ENCODE measurements around the gene KCP. TPM values are rescaled to one million over a fixed set of nuclear protein-coding genes. Genes with fewer than 3 reads are reported as not detected.

Gene KCP
- total RNA-seq, 6 experiments from 2014 or later, result 0.10 to 0.22 (median 0.12) TPM; not detected in 2

DNA sequence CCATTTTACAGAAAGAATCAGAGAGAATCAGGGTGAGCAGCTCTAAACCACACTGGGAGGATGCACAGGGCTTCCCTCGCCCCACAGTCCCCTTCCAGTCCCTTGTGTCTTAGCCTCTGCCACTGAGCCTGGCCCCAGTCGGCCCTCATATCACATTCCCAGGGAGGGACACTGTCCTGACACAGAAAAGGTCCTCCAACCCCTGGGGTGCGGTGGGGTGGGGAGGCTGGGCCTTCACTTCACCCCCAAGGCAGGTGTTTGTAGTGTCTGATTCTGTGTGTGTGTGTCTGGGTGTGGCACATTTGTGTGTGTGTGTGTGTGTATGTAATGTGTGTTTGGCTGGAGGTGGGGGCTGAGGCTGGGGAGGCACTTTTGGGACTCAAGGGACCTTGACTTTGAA is 1.8 kb upstream of the KCP start:
- DNase-seq (no peak), ATAC-seq (no peak)
- Histone ChIP-seq H3K4me3 (no peak overlapping the region), H3K27me3 (no peaks in the 10 kb centered on the region), H3K4me1 (peaks cover 0 to 4% (median 0%) of the 10 kb centered on the region in 4 donors), H3K9me3 (no peaks in the 10 kb centered on the region), H3K36me3 (no peaks in the 10 kb centered on the region), H3K27ac (no peak overlapping the region)
- intact Hi-C loops (cut with DNase I), result loop anchor here in 1 of 2 donors (5.0 kb wide), 1 partner anchor 180 kb away; no protein-coding TSS in a partner anchor
- WGBS (ENCODE audit: insufficient coverage, low coverage, low lambda C conversion rate, missing lambda C conversion rate), result 33% methylated on average over 1 of the region's 3 CpGs
- no peak for TF ChIP-seq POLR2A (IDR thresholded peaks at IDR 0.05)
- TF ChIP-seq, protein P1, sequence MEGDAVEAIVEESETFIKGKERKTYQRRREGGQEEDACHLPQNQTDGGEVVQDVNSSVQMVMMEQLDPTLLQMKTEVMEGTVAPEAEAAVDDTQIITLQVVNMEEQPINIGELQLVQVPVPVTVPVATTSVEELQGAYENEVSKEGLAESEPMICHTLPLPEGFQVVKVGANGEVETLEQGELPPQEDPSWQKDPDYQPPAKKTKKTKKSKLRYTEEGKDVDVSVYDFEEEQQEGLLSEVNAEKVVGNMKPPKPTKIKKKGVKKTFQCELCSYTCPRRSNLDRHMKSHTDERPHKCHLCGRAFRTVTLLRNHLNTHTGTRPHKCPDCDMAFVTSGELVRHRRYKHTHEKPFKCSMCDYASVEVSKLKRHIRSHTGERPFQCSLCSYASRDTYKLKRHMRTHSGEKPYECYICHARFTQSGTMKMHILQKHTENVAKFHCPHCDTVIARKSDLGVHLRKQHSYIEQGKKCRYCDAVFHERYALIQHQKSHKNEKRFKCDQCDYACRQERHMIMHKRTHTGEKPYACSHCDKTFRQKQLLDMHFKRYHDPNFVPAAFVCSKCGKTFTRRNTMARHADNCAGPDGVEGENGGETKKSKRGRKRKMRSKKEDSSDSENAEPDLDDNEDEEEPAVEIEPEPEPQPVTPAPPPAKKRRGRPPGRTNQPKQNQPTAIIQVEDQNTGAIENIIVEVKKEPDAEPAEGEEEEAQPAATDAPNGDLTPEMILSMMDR (IDR thresholded peaks at IDR 0.05), result no peak

GRCh38 chr7:128911423-128912031 is 1.0 kb upstream of the KCP start:
- 55% methylated on average over 2 of the region's 8 CpGs for WGBS (ENCODE audit: insufficient coverage, low coverage, low lambda C conversion rate, missing lambda C conversion rate)
- peak in 1 of 4 donors; percentile 5 for ATAC-seq
- Histone ChIP-seq H3K9me3 (no peaks in the 10 kb centered on the region), H3K4me1 (peaks cover 0 to 4% (median 0%) of the 10 kb centered on the region in 4 donors), H3K4me3 (no peak overlapping the region), H3K27ac (no peak overlapping the region), H3K27me3 (no peaks in the 10 kb centered on the region), H3K36me3 (no peaks in the 10 kb centered on the region)
- no peak for DNase-seq
- TF ChIP-seq, protein P1 (IDR thresholded peaks at IDR 0.05), result no peak
- no peak for TF ChIP-seq POLR2A (IDR thresholded peaks at IDR 0.05)
- intact Hi-C loops (cut with DNase I), result loop anchor here in 1 of 2 donors (5.0 kb wide), 1 partner anchor 181 kb away; no protein-coding TSS in a partner anchor

DNA sequence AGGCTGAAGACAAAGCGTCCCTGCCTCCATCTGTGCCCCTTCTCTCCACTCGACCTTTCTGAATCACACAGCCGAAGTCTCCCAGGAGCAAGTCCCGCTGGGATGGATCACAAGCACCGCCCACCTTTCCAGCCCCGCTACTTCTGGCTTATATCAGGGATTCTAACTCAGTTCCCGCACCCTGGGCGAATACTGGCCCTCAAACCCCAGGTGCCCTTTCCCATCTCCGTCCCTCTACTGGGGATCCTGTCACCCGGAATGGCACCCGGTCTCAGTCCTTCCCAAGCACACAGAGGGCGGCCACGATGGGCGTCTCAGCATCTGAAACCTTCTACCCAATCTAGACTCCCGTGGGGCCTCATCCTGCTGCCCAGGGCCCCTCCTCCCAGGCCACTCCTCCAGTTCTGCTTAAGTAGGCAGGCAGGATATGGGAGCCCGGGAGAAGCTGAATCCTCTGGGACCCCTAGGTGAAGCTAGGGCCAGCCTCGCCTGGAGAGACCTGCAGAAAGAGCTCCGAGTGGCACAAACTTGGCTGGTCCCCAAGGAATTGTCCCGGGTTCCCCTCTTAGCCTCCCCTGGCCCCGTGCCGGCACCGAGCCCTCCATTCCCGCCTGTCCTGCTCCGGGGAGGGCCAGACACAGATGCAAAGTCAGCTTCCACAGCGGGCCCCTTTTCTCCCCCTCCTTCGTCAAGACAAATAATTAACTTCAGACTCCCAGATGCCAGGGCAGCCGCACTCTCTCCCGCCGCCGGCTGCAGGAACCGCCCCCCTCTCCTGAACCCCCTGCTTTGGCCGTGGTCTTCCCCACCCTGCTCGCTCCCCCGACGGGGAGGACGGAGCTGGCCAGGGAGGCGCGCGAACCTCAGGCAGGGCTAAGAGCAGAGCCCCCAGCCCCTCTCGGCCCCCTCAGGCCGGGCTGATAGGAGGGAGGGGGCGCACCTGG is 612 bp downstream of the KCP start:
- Histone ChIP-seq H3K36me3 (no peaks in the 10 kb centered on the region), H3K27me3 (no peaks in the 10 kb centered on the region), H3K9me3 (no peaks in the 10 kb centered on the region), H3K4me1 (peaks cover 0 to 4% (median 0%) of the 10 kb centered on the region in 4 donors), H3K4me3 (peak overlapping the region in 1 of 3 donors; percentile 9), H3K27ac (no peak overlapping the region)
- 16% methylated on average over 24 of the region's 42 CpGs for WGBS (ENCODE audit: insufficient coverage, low coverage, low lambda C conversion rate, missing lambda C conversion rate)
- DNase-seq (peak in 1 of 3 donors; percentile 22), ATAC-seq (peak; percentile 6 to 28 (median 16))
- TF ChIP-seq POLR2A (IDR thresholded peaks at IDR 0.05), result no peak
- TF ChIP-seq, protein P1 (IDR thresholded peaks at IDR 0.05), result no peak
- intact Hi-C loops (cut with DNase I), result loop anchor here in 1 of 2 donors (5.0 kb wide), 1 partner anchor 182 kb away; no protein-coding TSS in a partner anchor

- Histone ChIP-seq H3K27me3 (no peaks in the 10 kb centered on the region), H3K36me3 (no peaks in the 10 kb centered on the region), H3K9me3 (no peaks in the 10 kb centered on the region), H3K27ac (no peak overlapping the region), H3K4me1 (peaks cover 0 to 4% (median 0%) of the 10 kb centered on the region in 4 donors), H3K4me3 (no peak overlapping the region)
- ATAC-seq, result no peak
- intact Hi-C loops (cut with DNase I), result no loop called here
- WGBS (ENCODE audit: insufficient coverage, low coverage, low lambda C conversion rate, missing lambda C conversion rate), result no CpG with 5 or more reads among the region's 6 CpGs
- TF ChIP-seq POLR2A (IDR thresholded peaks at IDR 0.05), result no peak
- TF ChIP-seq, protein P1 (IDR thresholded peaks at IDR 0.05), result no peak
- DNase-seq, result peak in 2 of 3 donors; percentile 7 to 31
These were observed 1.5 kb downstream of the KCP start for GRCh38 chr7:128908750-128909624.
